WTC11 (cell line): ENCODE data around the gene GORASP1. TPM values are rescaled to one million over a fixed set of nuclear protein-coding genes. Genes with fewer than 3 reads are reported as not detected.

ENCODE experiments used
- ATAC-seq: fragments of 200-7000 bp; cut with Tn5 transposase; 2 replicates; pipeline ENCODE4 v1.10.0; 2021; ENCODE audit warnings: mild to moderate bottlenecking, moderate library complexity
- CTCF ChIA-PET: fragments of 300-600 bp; sonication (Branson Sonifier 250); formaldehyde crosslinking; loops from one replicate; lab custom pipeline; 2021; ENCODE audit warnings: antibody characterized with exemption; lab: Charles Lee
- POLR2A ChIA-PET: fragments of 350-600 bp; sonication (Branson Sonifier 250); formaldehyde crosslinking; loops from one replicate; lab custom pipeline; 2021; ENCODE audit warnings: antibody characterized with exemption; lab: Charles Lee
- DNase-seq: peaks from one replicate; pipeline ENCODE4 v3.0.0; 2021; ENCODE audit warnings: low spot score
- H3K27ac Mint-ChIP-seq: 2 replicates; pipeline ENCODE4 v1.8.0; 2021; ENCODE audit warnings: mixed read lengths
- H3K27me3 Mint-ChIP-seq: 2 replicates; pipeline ENCODE4 v1.8.0; 2021; ENCODE audit warnings: low read depth, mild to moderate bottlenecking, moderate library complexity, mixed read lengths
- H3K36me3 Mint-ChIP-seq: 2 replicates; pipeline ENCODE4 v1.8.0; 2021; ENCODE audit warnings: mixed read lengths
- H3K4me1 Mint-ChIP-seq: 2 replicates; pipeline ENCODE4 v1.8.0; 2022; ENCODE audit warnings: mixed read lengths
- H3K4me3 Mint-ChIP-seq: 2 replicates; pipeline ENCODE4 v1.8.0; 2021; ENCODE audit warnings: mild to moderate bottlenecking, moderate library complexity, mixed read lengths
- H3K9me3 Mint-ChIP-seq: 2 replicates; pipeline ENCODE4 v1.8.0; 2021; ENCODE audit warnings: mixed read lengths
- ATF1 ChIP-seq: sonication (generic); formaldehyde crosslinking; IDR thresholded peaks from 2 replicates; pipeline ENCODE4 v1.8.1; 2023; ENCODE audit warnings: mild to moderate bottlenecking, moderate library complexity, missing genetic modification reagents
- CBFB ChIP-seq: sonication (generic); formaldehyde crosslinking; IDR thresholded peaks from 2 replicates; pipeline ENCODE4 v1.8.1; 2022; ENCODE audit warnings: mild to moderate bottlenecking, low read depth, missing genetic modification reagents
- CREM ChIP-seq: sonication (generic); formaldehyde crosslinking; IDR thresholded peaks from 2 replicates; pipeline ENCODE4 v1.8.1; 2022; ENCODE audit warnings: mild to moderate bottlenecking, missing genetic modification reagents, moderate library complexity
- ESRRA ChIP-seq: sonication (generic); formaldehyde crosslinking; IDR thresholded peaks from 2 replicates; pipeline ENCODE4 v1.8.1; 2022; ENCODE audit warnings: mild to moderate bottlenecking, missing genetic modification reagents, borderline replicate concordance
- JAZF1 ChIP-seq: fragments of 250-450 bp; sonication (Bioruptor Pico); IDR thresholded peaks from 2 replicates; pipeline ENCODE4 v1.9.0; 2021; ENCODE audit warnings: moderate library complexity, mild to moderate bottlenecking, inconsistent platforms
- KAT7 ChIP-seq: sonication (generic); formaldehyde crosslinking; IDR thresholded peaks from 2 replicates; pipeline ENCODE4 v1.8.1; 2023; ENCODE audit warnings: missing genetic modification reagents, mild to moderate bottlenecking, borderline replicate concordance
- NFATC4 ChIP-seq: fragments of 250-450 bp; sonication (Bioruptor Pico); IDR thresholded peaks from 2 replicates; pipeline ENCODE4 v1.9.0; 2021; ENCODE audit warnings: mild to moderate bottlenecking
- NR1H2 ChIP-seq: sonication (generic); formaldehyde crosslinking; IDR thresholded peaks from 2 replicates; pipeline ENCODE4 v1.9.0; 2021; ENCODE audit warnings: mild to moderate bottlenecking, moderate library complexity, missing genetic modification reagents
- NR2C2 ChIP-seq: sonication (generic); formaldehyde crosslinking; IDR thresholded peaks from 2 replicates; pipeline ENCODE4 v1.8.0; 2022; ENCODE audit warnings: mild to moderate bottlenecking, missing genetic modification reagents
- RORB ChIP-seq: fragments of 250-450 bp; sonication (Bioruptor Pico); IDR thresholded peaks from 2 replicates; pipeline ENCODE4 v1.9.0; 2021; ENCODE audit warnings: mild to moderate bottlenecking
- SMAD4 ChIP-seq: sonication (generic); formaldehyde crosslinking; IDR thresholded peaks from 2 replicates; pipeline ENCODE4 v1.8.0; 2022; ENCODE audit warnings: mild to moderate bottlenecking, missing genetic modification reagents
- SOX15 ChIP-seq: fragments of 250-450 bp; sonication (Bioruptor Pico); IDR thresholded peaks from 2 replicates; pipeline ENCODE4 v1.9.0; 2021; ENCODE audit warnings: mild to moderate bottlenecking
- ZNF232 ChIP-seq: sonication (generic); formaldehyde crosslinking; IDR thresholded peaks from 2 replicates; pipeline ENCODE4 v1.8.0; 2022; ENCODE audit warnings: mild to moderate bottlenecking, missing genetic modification reagents
- ZNF317 ChIP-seq: sonication (generic); formaldehyde crosslinking; IDR thresholded peaks from 2 replicates; pipeline ENCODE4 v1.8.1; 2023; ENCODE audit warnings: low read depth, mild to moderate bottlenecking, moderate library complexity, missing genetic modification reagents, borderline replicate concordance
- ZNF416 ChIP-seq: fragments of 250-450 bp; sonication (Bioruptor Pico); IDR thresholded peaks from 2 replicates; pipeline ENCODE4 v1.9.0; 2021; ENCODE audit warnings: mild to moderate bottlenecking, inconsistent platforms
- total RNA-seq: library from RNA; stranded (reverse); gene quantifications from 3 replicates; pipeline ENCODE4 v1.2.3, GENCODE V29; 2021
- TF ChIP-seq, protein P1 (sequence below): sonication (generic); formaldehyde crosslinking; IDR thresholded peaks from 2 replicates; pipeline ENCODE4 v1.8.0; 2023; ENCODE audit warnings: missing genetic modification reagents, mild to moderate bottlenecking, borderline replicate concordance
- TF ChIP-seq, protein P2 (sequence below): sonication (generic); formaldehyde crosslinking; IDR thresholded peaks from 2 replicates; pipeline ENCODE4 v1.8.0; 2022; ENCODE audit warnings: mild to moderate bottlenecking, missing genetic modification reagents
- TF ChIP-seq, protein P3 (sequence below): sonication (generic); formaldehyde crosslinking; IDR thresholded peaks from 2 replicates; pipeline ENCODE4 v1.8.0; 2022; ENCODE audit warnings: mild to moderate bottlenecking, missing genetic modification reagents
- TF ChIP-seq, protein P4 (sequence below): sonication (generic); formaldehyde crosslinking; IDR thresholded peaks from 2 replicates; pipeline ENCODE4 v1.8.1; 2023; ENCODE audit warnings: mild to moderate bottlenecking, missing genetic modification reagents, moderate library complexity
- TF ChIP-seq, protein P5 (sequence below): sonication (generic); formaldehyde crosslinking; IDR thresholded peaks from 2 replicates; pipeline ENCODE4 v1.8.1; 2022; ENCODE audit warnings: low read depth, mild to moderate bottlenecking, moderate library complexity, missing genetic modification reagents, borderline replicate concordance
- TF ChIP-seq, protein P6 (sequence below): sonication (generic); formaldehyde crosslinking; IDR thresholded peaks from 2 replicates; pipeline ENCODE4 v1.8.1; 2023; ENCODE audit warnings: mild to moderate bottlenecking, missing genetic modification reagents
- TF ChIP-seq, protein P7 (sequence below): sonication (generic); formaldehyde crosslinking; conservative IDR thresholded peaks from 2 replicates; pipeline ENCODE4 v1.8.1; 2022; ENCODE audit warnings: mild to moderate bottlenecking, missing genetic modification reagents

Gene GORASP1
- total RNA-seq, 1 experiment from 2014 or later: 47.4 TPM

DNA sequence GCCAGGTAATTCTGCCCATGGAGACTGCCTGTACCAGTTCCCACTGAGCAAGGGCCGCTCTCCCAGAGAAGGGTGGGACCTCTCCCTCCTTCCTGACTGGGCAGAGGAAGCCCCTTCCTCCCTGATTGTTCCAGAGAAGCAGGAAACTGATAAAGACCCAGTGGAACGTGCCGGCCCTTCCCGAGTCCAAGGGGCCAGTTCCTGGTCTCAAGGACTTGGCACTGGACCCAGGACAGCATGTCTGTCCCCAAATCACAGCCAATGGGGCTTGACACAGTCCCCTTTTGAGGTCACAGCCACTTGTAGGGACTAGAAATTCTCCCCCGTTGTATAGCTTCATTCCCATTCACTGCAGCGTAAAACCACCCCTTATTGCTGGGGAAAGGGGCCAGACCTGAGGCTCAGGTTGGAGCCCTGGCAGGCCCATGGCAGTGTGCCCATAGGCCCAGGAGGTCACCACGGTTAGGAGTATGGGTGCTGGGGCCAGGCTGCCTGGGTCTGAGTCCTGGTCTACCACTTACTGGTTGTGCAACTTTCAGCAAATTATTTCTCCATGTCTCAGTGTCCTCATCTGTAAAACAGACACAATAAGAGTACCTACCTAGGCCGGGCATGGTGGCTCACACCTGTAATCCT is 27.9 kb upstream of the GORASP1 start (continued):
- TF ChIP-seq, protein P1, sequence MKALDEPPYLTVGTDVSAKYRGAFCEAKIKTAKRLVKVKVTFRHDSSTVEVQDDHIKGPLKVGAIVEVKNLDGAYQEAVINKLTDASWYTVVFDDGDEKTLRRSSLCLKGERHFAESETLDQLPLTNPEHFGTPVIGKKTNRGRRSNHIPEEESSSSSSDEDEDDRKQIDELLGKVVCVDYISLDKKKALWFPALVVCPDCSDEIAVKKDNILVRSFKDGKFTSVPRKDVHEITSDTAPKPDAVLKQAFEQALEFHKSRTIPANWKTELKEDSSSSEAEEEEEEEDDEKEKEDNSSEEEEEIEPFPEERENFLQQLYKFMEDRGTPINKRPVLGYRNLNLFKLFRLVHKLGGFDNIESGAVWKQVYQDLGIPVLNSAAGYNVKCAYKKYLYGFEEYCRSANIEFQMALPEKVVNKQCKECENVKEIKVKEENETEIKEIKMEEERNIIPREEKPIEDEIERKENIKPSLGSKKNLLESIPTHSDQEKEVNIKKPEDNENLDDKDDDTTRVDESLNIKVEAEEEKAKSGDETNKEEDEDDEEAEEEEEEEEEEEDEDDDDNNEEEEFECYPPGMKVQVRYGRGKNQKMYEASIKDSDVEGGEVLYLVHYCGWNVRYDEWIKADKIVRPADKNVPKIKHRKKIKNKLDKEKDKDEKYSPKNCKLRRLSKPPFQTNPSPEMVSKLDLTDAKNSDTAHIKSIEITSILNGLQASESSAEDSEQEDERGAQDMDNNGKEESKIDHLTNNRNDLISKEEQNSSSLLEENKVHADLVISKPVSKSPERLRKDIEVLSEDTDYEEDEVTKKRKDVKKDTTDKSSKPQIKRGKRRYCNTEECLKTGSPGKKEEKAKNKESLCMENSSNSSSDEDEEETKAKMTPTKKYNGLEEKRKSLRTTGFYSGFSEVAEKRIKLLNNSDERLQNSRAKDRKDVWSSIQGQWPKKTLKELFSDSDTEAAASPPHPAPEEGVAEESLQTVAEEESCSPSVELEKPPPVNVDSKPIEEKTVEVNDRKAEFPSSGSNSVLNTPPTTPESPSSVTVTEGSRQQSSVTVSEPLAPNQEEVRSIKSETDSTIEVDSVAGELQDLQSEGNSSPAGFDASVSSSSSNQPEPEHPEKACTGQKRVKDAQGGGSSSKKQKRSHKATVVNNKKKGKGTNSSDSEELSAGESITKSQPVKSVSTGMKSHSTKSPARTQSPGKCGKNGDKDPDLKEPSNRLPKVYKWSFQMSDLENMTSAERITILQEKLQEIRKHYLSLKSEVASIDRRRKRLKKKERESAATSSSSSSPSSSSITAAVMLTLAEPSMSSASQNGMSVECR: no peak
- TF ChIP-seq ATF1: no peak

DNA sequence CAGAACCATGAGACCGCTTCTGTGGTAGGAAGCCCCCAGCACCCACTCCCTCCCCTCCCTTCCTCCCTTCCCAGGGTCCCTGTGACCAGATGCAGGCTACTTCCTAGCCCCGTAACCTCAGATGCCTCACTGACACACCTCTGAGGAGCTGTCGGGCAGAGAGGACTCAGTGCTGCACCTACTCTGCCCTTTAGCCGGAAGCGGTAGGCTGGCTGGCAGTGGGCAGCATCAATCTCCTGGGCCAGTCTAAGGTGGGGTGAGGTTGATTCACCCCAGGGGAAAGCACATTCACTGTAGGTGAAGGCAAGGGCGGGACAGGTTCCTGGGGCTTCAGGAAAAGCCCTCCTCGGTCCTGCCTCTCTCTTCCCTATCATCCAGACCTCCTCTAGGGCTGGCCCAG is 26.9 kb upstream of the GORASP1 start:
- Mint-ChIP-seq H3K4me3 (no peak overlapping the region), H3K27me3 (no peaks in the 10 kb centered on the region), H3K36me3 (no peaks in the 10 kb centered on the region), H3K9me3 (no peaks in the 10 kb centered on the region), H3K27ac (no peak overlapping the region), H3K4me1 (no peaks in the 10 kb centered on the region)
- ATAC-seq (no peak), DNase-seq (no peak)
- TF ChIP-seq, protein P2, sequence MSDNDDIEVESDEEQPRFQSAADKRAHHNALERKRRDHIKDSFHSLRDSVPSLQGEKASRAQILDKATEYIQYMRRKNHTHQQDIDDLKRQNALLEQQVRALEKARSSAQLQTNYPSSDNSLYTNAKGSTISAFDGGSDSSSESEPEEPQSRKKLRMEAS (CRISPR knock-in tag): no peak
- no peak for TF ChIP-seq ZNF232 (CRISPR knock-in tag)
- TF ChIP-seq, protein P3, sequence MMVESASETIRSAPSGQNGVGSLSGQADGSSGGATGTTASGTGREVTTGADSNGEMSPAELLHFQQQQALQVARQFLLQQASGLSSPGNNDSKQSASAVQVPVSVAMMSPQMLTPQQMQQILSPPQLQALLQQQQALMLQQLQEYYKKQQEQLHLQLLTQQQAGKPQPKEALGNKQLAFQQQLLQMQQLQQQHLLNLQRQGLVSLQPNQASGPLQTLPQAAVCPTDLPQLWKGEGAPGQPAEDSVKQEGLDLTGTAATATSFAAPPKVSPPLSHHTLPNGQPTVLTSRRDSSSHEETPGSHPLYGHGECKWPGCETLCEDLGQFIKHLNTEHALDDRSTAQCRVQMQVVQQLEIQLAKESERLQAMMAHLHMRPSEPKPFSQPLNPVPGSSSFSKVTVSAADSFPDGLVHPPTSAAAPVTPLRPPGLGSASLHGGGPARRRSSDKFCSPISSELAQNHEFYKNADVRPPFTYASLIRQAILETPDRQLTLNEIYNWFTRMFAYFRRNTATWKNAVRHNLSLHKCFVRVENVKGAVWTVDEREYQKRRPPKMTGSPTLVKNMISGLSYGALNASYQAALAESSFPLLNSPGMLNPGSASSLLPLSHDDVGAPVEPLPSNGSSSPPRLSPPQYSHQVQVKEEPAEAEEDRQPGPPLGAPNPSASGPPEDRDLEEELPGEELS: no peak
- TF ChIP-seq NFATC4: no peak
- no peak for TF ChIP-seq KAT7 (CRISPR knock-in tag)
- TF ChIP-seq ZNF317 (CRISPR knock-in tag): no peak
- TF ChIP-seq RORB: no peak
- no peak for TF ChIP-seq ATF1
- no peak for TF ChIP-seq JAZF1 (CRISPR knock-in tag)
- TF ChIP-seq, protein P4, sequence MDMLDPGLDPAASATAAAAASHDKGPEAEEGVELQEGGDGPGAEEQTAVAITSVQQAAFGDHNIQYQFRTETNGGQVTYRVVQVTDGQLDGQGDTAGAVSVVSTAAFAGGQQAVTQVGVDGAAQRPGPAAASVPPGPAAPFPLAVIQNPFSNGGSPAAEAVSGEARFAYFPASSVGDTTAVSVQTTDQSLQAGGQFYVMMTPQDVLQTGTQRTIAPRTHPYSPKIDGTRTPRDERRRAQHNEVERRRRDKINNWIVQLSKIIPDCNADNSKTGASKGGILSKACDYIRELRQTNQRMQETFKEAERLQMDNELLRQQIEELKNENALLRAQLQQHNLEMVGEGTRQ (CRISPR knock-in tag): no peak
- TF ChIP-seq, protein P5, sequence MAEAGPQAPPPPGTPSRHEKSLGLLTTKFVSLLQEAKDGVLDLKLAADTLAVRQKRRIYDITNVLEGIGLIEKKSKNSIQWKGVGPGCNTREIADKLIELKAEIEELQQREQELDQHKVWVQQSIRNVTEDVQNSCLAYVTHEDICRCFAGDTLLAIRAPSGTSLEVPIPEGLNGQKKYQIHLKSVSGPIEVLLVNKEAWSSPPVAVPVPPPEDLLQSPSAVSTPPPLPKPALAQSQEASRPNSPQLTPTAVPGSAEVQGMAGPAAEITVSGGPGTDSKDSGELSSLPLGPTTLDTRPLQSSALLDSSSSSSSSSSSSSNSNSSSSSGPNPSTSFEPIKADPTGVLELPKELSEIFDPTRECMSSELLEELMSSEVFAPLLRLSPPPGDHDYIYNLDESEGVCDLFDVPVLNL (CRISPR knock-in tag): no peak
- ChIA-PET CTCF (interaction anchor here (2.4 kb wide), 2 partner anchors 9 to 154 kb away, joined by 8 to 11 read pairs; no protein-coding TSS in a partner anchor), POLR2A (no interaction called here)

DNA sequence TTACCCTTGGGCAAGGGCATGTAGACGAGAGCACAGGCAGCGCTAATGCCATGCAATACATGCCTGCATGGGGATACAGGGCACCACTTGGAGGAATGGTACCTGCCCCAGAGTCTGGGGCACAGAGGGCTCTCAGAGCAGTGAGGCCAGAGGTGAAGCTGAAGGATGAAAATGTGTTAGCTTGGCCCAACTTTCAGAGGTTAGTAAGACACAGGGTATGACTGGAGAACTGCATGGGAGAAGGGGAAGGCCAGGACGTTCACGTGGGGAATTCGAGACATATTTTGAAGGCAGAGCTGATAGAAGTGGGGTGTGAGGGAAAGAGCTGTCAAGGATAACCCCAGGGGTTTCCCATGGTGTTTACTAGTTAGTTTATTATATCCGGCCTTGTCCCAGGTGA is 26.4 kb upstream of the GORASP1 start:
- H3K4me3 Mint-ChIP-seq: no peak overlapping the region
- H3K27ac Mint-ChIP-seq: no peak overlapping the region
- CTCF ChIA-PET: interaction anchor here (1.0 to 2.4 kb wide), 3 partner anchors 8 to 158 kb away, joined by 4 to 11 read pairs (median 8); no protein-coding TSS in a partner anchor
- DNase-seq (no peak), ATAC-seq (no peak)
- H3K36me3 Mint-ChIP-seq: no peaks in the 10 kb centered on the region
- no peaks in the 10 kb centered on the region for H3K27me3 Mint-ChIP-seq
- TF ChIP-seq, protein P6, sequence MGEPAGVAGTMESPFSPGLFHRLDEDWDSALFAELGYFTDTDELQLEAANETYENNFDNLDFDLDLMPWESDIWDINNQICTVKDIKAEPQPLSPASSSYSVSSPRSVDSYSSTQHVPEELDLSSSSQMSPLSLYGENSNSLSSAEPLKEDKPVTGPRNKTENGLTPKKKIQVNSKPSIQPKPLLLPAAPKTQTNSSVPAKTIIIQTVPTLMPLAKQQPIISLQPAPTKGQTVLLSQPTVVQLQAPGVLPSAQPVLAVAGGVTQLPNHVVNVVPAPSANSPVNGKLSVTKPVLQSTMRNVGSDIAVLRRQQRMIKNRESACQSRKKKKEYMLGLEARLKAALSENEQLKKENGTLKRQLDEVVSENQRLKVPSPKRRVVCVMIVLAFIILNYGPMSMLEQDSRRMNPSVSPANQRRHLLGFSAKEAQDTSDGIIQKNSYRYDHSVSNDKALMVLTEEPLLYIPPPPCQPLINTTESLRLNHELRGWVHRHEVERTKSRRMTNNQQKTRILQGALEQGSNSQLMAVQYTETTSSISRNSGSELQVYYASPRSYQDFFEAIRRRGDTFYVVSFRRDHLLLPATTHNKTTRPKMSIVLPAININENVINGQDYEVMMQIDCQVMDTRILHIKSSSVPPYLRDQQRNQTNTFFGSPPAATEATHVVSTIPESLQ (CRISPR knock-in tag): no peak
- no peak for TF ChIP-seq NR2C2 (CRISPR knock-in tag)
- no peak for TF ChIP-seq SOX15
- TF ChIP-seq ESRRA (CRISPR knock-in tag): no peak
- no peak for TF ChIP-seq ZNF416 (CRISPR knock-in tag)
- TF ChIP-seq SMAD4 (CRISPR knock-in tag): no peak
- no peak for TF ChIP-seq NR1H2 (CRISPR knock-in tag)
- no peak for TF ChIP-seq CBFB (CRISPR knock-in tag)
- TF ChIP-seq CREM: no peak
- TF ChIP-seq, protein P7, sequence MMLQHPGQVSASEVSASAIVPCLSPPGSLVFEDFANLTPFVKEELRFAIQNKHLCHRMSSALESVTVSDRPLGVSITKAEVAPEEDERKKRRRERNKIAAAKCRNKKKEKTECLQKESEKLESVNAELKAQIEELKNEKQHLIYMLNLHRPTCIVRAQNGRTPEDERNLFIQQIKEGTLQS (CRISPR knock-in tag): no peak
- no peaks in the 10 kb centered on the region for H3K9me3 Mint-ChIP-seq
- POLR2A ChIA-PET: no interaction called here
- H3K4me1 Mint-ChIP-seq: no peaks in the 10 kb centered on the region
